Measurements from ENCODE around the gene SPOCK2.

The SPOCK2 gene

DNA sequence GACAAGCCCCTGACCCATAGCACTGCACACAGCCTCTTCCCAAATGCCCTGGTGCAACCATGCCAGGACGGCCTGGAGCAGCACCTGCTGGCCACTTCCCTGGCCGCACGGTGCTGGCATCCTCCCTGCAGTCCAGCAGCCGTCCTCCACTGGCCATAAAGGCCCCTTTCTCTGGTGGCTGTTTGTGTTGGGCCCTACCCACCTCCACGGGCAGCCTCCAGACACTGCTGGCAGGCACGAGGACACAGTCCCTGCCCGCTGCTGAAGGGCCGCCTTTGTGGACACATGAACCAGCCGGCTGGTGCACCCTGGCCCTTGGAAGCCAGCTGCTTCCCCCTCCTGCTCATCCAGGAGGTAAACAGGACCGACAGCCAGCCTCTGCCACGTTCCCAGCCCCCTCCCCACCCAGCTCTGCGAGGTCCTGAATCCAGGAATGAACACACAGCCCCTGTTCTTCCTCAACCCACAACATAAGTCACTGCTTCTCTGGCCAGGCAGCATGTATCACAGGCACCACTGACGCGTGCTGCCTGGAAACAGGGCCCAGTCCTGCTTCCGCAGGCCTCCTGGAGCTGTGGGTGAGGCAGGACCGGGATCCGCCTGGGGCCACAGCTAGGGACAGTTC, 43.8 kb downstream of the SPOCK2 start:
- H2AK5ac ChIP-seq (ENCODE audit: low read length) = no peak overlapping the region
- no peaks in the 10 kb centered on the region for H3K79me1 ChIP-seq (ENCODE audit: low read length)
- no peak overlapping the region for H3K23ac ChIP-seq (ENCODE audit: low read length)
- no peak overlapping the region for H3K18ac ChIP-seq (ENCODE audit: low read length)
- no peak overlapping the region for H2BK5ac ChIP-seq (ENCODE audit: low read length)
- H3K4me3 ChIP-seq (ENCODE audit: low read length) = no peak overlapping the region
- no peak overlapping the region for H4K5ac ChIP-seq (ENCODE audit: low read length)
- H3K4ac ChIP-seq (ENCODE audit: low read depth, low read length) = no peak overlapping the region
- H3K27ac ChIP-seq (ENCODE audit: low read depth, low read length) = no peak overlapping the region
- no peaks in the 10 kb centered on the region for H3K36me3 ChIP-seq (ENCODE audit: control insufficient read depth, insufficient read depth, low read length)
- no peak overlapping the region for H3K4me2 ChIP-seq (ENCODE audit: low read length)
- H3K9ac ChIP-seq (ENCODE audit: low read length) = no peak overlapping the region
- peak overlapping the region; percentile 17 for H3K56ac ChIP-seq (ENCODE audit: low read length)
- no peaks in the 10 kb centered on the region for H3K4me1 ChIP-seq (ENCODE audit: control insufficient read depth, low read depth, low read length)
- WGBS (ENCODE audit: extremely low coverage, insufficient coverage, low lambda C conversion rate) = no CpG with 5 or more reads among the region's 17 CpGs
- no peak for DNase-seq
- no peaks in the 10 kb centered on the region for H3K79me2 ChIP-seq (ENCODE audit: control insufficient read depth, insufficient read depth, low read length)
- no peak overlapping the region for H2BK120ac ChIP-seq (ENCODE audit: low read depth, low read length)
- H3K27me3 ChIP-seq (ENCODE audit: insufficient read depth, low read length, poor library complexity) = no peaks in the 10 kb centered on the region
- no peak overlapping the region for H4K8ac ChIP-seq (ENCODE audit: low read depth, low read length)
- no peak overlapping the region for H2BK15ac ChIP-seq (replicated peaks; ENCODE audit: low read depth)

DNA sequence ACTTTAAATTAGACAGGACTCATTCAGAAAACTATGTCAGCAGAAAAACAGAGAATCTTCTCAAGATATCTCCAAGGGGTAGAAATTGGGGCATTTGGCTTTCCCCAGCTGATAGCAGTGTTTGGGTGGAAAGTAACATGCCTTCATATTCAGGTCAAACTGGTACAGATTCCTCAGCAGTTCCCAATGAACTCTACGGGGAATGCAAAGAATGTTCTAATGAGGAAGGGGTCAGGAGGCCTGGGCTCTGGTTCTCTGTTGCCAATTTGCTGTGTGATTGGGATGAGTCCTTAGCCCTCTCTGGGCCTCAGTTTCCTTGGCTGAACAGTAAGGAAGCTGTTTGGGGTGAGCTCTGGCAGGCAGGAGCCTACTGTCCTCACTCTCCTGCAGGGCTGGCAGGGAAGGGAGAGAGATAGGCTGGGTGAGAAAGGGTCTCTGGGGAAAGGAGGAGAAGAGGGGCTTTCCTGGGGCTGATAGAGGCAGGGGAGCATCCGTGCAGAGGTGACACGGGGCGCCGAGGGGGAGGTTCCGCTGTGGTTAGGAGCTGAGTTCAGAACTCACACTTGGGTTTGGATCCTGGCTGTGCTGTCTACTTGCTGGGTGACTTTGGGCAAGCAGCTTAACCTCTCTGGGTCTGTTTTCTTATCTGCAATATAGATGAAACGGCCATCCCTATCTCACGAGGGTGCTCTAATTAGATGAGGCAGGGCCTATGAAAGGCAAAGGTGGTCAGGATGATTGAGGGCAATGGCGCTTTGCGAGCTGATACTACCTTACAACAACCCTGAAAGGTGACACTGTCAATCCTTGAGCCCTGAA, 45.1 kb downstream of the SPOCK2 start:
- H3K9ac ChIP-seq (ENCODE audit: low read length) = no peak overlapping the region
- H3K79me1 ChIP-seq (ENCODE audit: low read length) = no peaks in the 10 kb centered on the region
- H3K4me2 ChIP-seq (ENCODE audit: low read length) = no peak overlapping the region
- no peak overlapping the region for H2BK120ac ChIP-seq (ENCODE audit: low read depth, low read length)
- no peaks in the 10 kb centered on the region for H3K4me1 ChIP-seq (ENCODE audit: control insufficient read depth, low read depth, low read length)
- DNase-seq = peak; percentile 73
- H3K18ac ChIP-seq (ENCODE audit: low read length) = peak overlapping the region; percentile 29
- no peak overlapping the region for H3K23ac ChIP-seq (ENCODE audit: low read length)
- no peak overlapping the region for H3K56ac ChIP-seq (ENCODE audit: low read length)
- H4K8ac ChIP-seq (ENCODE audit: low read depth, low read length) = no peak overlapping the region
- H4K5ac ChIP-seq (ENCODE audit: low read length) = no peak overlapping the region
- H2AK5ac ChIP-seq (ENCODE audit: low read length) = no peak overlapping the region
- no peaks in the 10 kb centered on the region for H3K36me3 ChIP-seq (ENCODE audit: control insufficient read depth, insufficient read depth, low read length)
- no peak overlapping the region for H3K4ac ChIP-seq (ENCODE audit: low read depth, low read length)
- H2BK15ac ChIP-seq (replicated peaks; ENCODE audit: low read depth) = no peak overlapping the region
- WGBS (ENCODE audit: extremely low coverage, insufficient coverage, low lambda C conversion rate) = no CpG with 5 or more reads among the region's 10 CpGs
- no peaks in the 10 kb centered on the region for H3K27me3 ChIP-seq (ENCODE audit: insufficient read depth, low read length, poor library complexity)
- H3K4me3 ChIP-seq (ENCODE audit: low read length) = no peak overlapping the region
- no peak overlapping the region for H2BK5ac ChIP-seq (ENCODE audit: low read length)
- no peak overlapping the region for H3K27ac ChIP-seq (ENCODE audit: low read depth, low read length)
- no peaks in the 10 kb centered on the region for H3K79me2 ChIP-seq (ENCODE audit: control insufficient read depth, insufficient read depth, low read length)

DNA sequence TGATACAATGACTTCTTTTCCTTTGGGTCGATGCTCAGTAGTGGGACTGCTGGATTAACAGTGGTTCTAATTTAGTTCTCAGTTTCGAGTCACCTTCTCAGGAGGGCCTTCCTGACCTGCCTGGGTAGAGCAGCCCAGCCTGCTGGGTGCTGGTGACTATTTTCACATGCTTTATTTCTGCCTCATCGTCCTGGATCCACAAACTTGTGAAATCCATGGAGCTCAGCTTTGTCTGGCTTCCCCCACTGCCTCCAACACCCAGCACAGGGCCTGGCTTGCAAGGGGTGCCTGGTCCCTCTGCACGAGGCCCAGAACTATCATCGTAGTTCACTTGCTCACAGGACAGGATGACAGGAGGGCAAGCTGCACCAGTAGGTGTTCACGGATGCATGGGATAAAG, 46.9 kb downstream of the SPOCK2 start:
- H3K27ac ChIP-seq (ENCODE audit: low read depth, low read length) = no peak overlapping the region
- no peak overlapping the region for H2BK120ac ChIP-seq (ENCODE audit: low read depth, low read length)
- peaks cover 3% of the 10 kb centered on the region for H3K4me1 ChIP-seq (ENCODE audit: control insufficient read depth, low read depth, low read length)
- H3K79me2 ChIP-seq (ENCODE audit: control insufficient read depth, insufficient read depth, low read length) = no peaks in the 10 kb centered on the region
- H3K4me3 ChIP-seq (ENCODE audit: low read length) = no peak overlapping the region
- no peaks in the 10 kb centered on the region for H3K27me3 ChIP-seq (ENCODE audit: insufficient read depth, low read length, poor library complexity)
- no peak overlapping the region for H3K56ac ChIP-seq (ENCODE audit: low read length)
- H4K5ac ChIP-seq (ENCODE audit: low read length) = no peak overlapping the region
- no peak overlapping the region for H2AK5ac ChIP-seq (ENCODE audit: low read length)
- no peak overlapping the region for H3K23ac ChIP-seq (ENCODE audit: low read length)
- no peak for DNase-seq
- H3K79me1 ChIP-seq (ENCODE audit: low read length) = no peaks in the 10 kb centered on the region
- H3K4me2 ChIP-seq (ENCODE audit: low read length) = no peak overlapping the region
- no peak overlapping the region for H3K4ac ChIP-seq (ENCODE audit: low read depth, low read length)
- no peak overlapping the region for H3K9ac ChIP-seq (ENCODE audit: low read length)
- no peak overlapping the region for H3K18ac ChIP-seq (ENCODE audit: low read length)
- no CpG with 5 or more reads among the region's 6 CpGs for WGBS (ENCODE audit: extremely low coverage, insufficient coverage, low lambda C conversion rate)
- H2BK5ac ChIP-seq (ENCODE audit: low read length) = no peak overlapping the region
- H3K36me3 ChIP-seq (ENCODE audit: control insufficient read depth, insufficient read depth, low read length) = no peaks in the 10 kb centered on the region
- no peak overlapping the region for H4K8ac ChIP-seq (ENCODE audit: low read depth, low read length)
- H2BK15ac ChIP-seq (replicated peaks; ENCODE audit: low read depth) = no peak overlapping the region

DNA sequence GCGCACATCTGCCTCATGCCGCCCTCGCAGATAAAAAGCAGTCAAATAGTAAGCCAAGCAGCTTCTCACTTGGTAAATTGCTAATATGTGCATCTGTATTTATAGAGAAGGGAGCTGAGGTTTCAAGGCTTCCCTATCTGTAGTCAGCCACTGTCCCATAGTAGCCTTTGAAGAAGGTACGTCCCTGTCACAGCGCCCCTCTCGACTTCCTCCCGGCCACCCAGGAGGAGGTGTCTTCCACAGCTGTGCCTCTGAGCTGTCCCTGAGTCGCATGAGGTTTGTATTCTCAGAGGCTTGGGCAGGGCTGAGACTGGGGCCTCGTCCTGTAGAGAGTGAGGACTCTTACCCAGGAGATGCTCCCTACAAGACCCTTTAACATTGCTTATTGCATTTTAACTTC, 49.0 kb downstream of the SPOCK2 start:
- H2BK15ac ChIP-seq (replicated peaks; ENCODE audit: low read depth) = no peak overlapping the region
- H3K4me1 ChIP-seq (ENCODE audit: control insufficient read depth, low read depth, low read length) = peaks cover 3% of the 10 kb centered on the region
- H3K27me3 ChIP-seq (ENCODE audit: insufficient read depth, low read length, poor library complexity) = no peaks in the 10 kb centered on the region
- H3K18ac ChIP-seq (ENCODE audit: low read length) = no peak overlapping the region
- no peak overlapping the region for H3K9ac ChIP-seq (ENCODE audit: low read length)
- H3K4me3 ChIP-seq (ENCODE audit: low read length) = no peak overlapping the region
- no peak overlapping the region for H3K27ac ChIP-seq (ENCODE audit: low read depth, low read length)
- H3K56ac ChIP-seq (ENCODE audit: low read length) = no peak overlapping the region
- H3K79me1 ChIP-seq (ENCODE audit: low read length) = no peaks in the 10 kb centered on the region
- DNase-seq = no peak
- H3K4me2 ChIP-seq (ENCODE audit: low read length) = no peak overlapping the region
- no CpG with 5 or more reads among the region's 9 CpGs for WGBS (ENCODE audit: extremely low coverage, insufficient coverage, low lambda C conversion rate)
- no peak overlapping the region for H2AK5ac ChIP-seq (ENCODE audit: low read length)
- H4K8ac ChIP-seq (ENCODE audit: low read depth, low read length) = no peak overlapping the region
- no peak overlapping the region for H3K4ac ChIP-seq (ENCODE audit: low read depth, low read length)
- no peaks in the 10 kb centered on the region for H3K36me3 ChIP-seq (ENCODE audit: control insufficient read depth, insufficient read depth, low read length)
- no peak overlapping the region for H2BK5ac ChIP-seq (ENCODE audit: low read length)
- peak overlapping the region; percentile 48 for H3K23ac ChIP-seq (ENCODE audit: low read length)
- H2BK120ac ChIP-seq (ENCODE audit: low read depth, low read length) = no peak overlapping the region
- H4K5ac ChIP-seq (ENCODE audit: low read length) = no peak overlapping the region
- H3K79me2 ChIP-seq (ENCODE audit: control insufficient read depth, insufficient read depth, low read length) = no peaks in the 10 kb centered on the region

DNA sequence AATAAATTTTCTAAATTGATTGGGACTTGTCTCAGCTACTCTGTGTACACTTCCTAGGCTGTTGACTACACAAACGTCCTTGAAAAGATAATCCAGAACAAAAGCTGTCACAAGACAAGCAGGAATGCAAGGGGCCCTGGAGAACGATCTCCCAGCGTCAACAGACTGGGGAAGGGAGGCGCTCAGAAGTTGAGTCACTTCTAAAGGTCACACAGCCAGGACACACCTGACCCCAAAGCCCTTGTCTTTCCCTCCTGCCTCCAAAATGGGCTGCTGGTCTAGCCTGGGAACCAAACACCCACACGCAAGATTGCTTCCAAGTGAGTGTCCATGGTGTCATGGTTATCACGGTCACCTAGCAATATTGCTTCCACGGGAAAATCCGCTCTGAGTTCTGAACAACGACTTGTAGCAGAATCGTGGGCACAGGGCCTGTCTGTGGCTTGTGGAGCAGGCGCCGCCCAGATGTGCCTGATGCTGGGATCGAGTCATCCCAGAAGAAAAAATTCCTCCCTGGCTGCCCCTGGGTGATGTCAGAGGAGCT, 49.8 kb downstream of the SPOCK2 start:
- no peak overlapping the region for H3K4me3 ChIP-seq (ENCODE audit: low read length)

More for the DNA sequence above, 49.8 kb downstream of the SPOCK2 start:
- no peak overlapping the region for H4K5ac ChIP-seq (ENCODE audit: low read length)
- peak overlapping the region; percentile 4 for H2BK5ac ChIP-seq (ENCODE audit: low read length)
- H3K9ac ChIP-seq (ENCODE audit: low read length) = no peak overlapping the region
- DNase-seq = peak; percentile 72
- peaks cover 3% of the 10 kb centered on the region for H3K4me1 ChIP-seq (ENCODE audit: control insufficient read depth, low read depth, low read length)
- no peaks in the 10 kb centered on the region for H3K27me3 ChIP-seq (ENCODE audit: insufficient read depth, low read length, poor library complexity)
- no peak overlapping the region for H2BK15ac ChIP-seq (replicated peaks; ENCODE audit: low read depth)
- no peak overlapping the region for H3K56ac ChIP-seq (ENCODE audit: low read length)
- peak overlapping the region; percentile 41 for H3K27ac ChIP-seq (ENCODE audit: low read depth, low read length)
- H2AK5ac ChIP-seq (ENCODE audit: low read length) = no peak overlapping the region
- H3K79me2 ChIP-seq (ENCODE audit: control insufficient read depth, insufficient read depth, low read length) = no peaks in the 10 kb centered on the region
- H3K4me2 ChIP-seq (ENCODE audit: low read length) = no peak overlapping the region
- H3K36me3 ChIP-seq (ENCODE audit: control insufficient read depth, insufficient read depth, low read length) = no peaks in the 10 kb centered on the region
- H2BK120ac ChIP-seq (ENCODE audit: low read depth, low read length) = no peak overlapping the region
- H3K79me1 ChIP-seq (ENCODE audit: low read length) = no peaks in the 10 kb centered on the region
- WGBS (ENCODE audit: extremely low coverage, insufficient coverage, low lambda C conversion rate) = no CpG with 5 or more reads among the region's 13 CpGs
- no peak overlapping the region for H3K18ac ChIP-seq (ENCODE audit: low read length)
- no peak overlapping the region for H4K8ac ChIP-seq (ENCODE audit: low read depth, low read length)
- no peak overlapping the region for H3K4ac ChIP-seq (ENCODE audit: low read depth, low read length)
- no peak overlapping the region for H3K23ac ChIP-seq (ENCODE audit: low read length)

All from mesendoderm (in vitro differentiated cells).